Left lung (tissue), 10 donors: ENCODE data around the gene LYST. TPM values are rescaled to one million over a fixed set of nuclear protein-coding genes. Genes with fewer than 3 reads are reported as not detected.

Experiments used
- ATAC-seq: fragments of 200-7000 bp; cut with Tn5 transposase; one replicate; pipeline ENCODE4 v1.9.1; 2020; ENCODE audit warnings: moderate library complexity
- DNase-seq, 4 donors: peaks; one replicate each; pipeline ENCODE4 v3.0.0-alpha.2; 2013 to 2020
- H3K27ac ChIP-seq, 2 donors: fragments of 200-600 bp; sonication (generic) in 1 of 2; one replicate each; pipeline versions ENCODE4 v1.5.0 to v1.8.0; 2020 to 2021
- H3K27me3 ChIP-seq, 2 donors: fragments of 200-600 bp; sonication (generic) in 1 of 2; one replicate each; pipeline versions ENCODE4 v1.5.0 to v1.8.0; 2020 to 2021
- H3K36me3 ChIP-seq, 2 donors: fragments of 200-600 bp; sonication (generic) in 1 of 2; one replicate each; pipeline versions ENCODE4 v1.5.0 to v1.8.0; 2020 to 2021
- H3K4me1 ChIP-seq, 2 donors: fragments of 200-600 bp; one replicate each; pipeline ENCODE4 v1.8.0; 2021
- H3K4me3 ChIP-seq, 2 donors: fragments of 200-600 bp; sonication (generic) in 1 of 2; one replicate each; pipeline versions ENCODE4 v1.5.0 to v1.8.0; 2020 to 2021; ENCODE audit warnings: mild to moderate bottlenecking in 1 of 2
- H3K9me3 ChIP-seq, 2 donors: fragments of 200-600 bp; sonication (generic) in 1 of 2; one replicate each; pipeline versions ENCODE4 v1.5.0 to v1.8.0; 2020 to 2021
- intact Hi-C, 2 donors: fragments of 100-400 bp; cut with DNase I; formaldehyde crosslinking; loops; one replicate each; pipeline versions ENCODE4 v1.11.2 to v1.14.2; 2022
- polyA plus RNA-seq, 6 donors: library from polyadenylated mRNA; unstranded; fragments of 120-200 nt; gene quantifications; one replicate each; pipeline ENCODE4 v1.2.1, GENCODE V29; 2013; ENCODE audit not compliant: insufficient read length in 6 of 6
- total RNA-seq, 2 donors: library from RNA; stranded (reverse); fragmentation: NEBNext Ultra II Directional; extraction: Animal tissue kit (Norgen Biotek cat#: 25700); gene quantifications; one replicate each; pipeline ENCODE4 v1.2.1, GENCODE V29; 2021
- TF ChIP-seq, protein P1 (sequence below), 2 donors: fragments of 200-600 bp; sonication (generic) in 1 of 2; IDR thresholded peaks; one replicate each; pipeline versions ENCODE4 v1.5.0 to v1.8.0; 2021; ENCODE audit warnings: antibody characterized with exemption in 2 of 2
- donor health status: DM: no; HTN: yes; CAD: no.
- donor health status: DM: no; HTN: no; CAD: no.

The LYST gene
- total and polyA plus RNA-seq, 8 donors: 10.3 to 64.9 (median 13.0) TPM

DNA sequence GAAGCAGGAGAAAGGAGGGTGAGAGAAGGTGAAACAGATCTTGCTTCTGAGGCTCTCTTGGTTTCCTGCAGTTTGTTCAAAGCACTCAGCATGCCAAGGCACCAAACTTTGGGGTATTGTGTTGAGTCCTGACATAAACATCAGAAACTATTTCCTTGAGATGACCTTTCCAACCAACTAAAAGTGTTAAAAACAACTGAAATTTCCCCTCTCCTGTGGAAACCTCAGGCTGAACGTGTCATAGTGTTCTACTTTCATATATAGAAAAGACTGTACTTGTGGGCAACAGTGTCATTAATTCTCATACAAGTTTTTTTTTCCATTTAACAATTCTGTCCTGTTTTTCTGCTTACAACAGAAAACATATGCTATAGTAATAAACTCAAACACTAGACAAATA lies 6.3 kb upstream of the LYST start:
- DNase-seq (no peak), ATAC-seq (no peak)
- intact Hi-C loops: no loop called here
- TF ChIP-seq, protein P1, sequence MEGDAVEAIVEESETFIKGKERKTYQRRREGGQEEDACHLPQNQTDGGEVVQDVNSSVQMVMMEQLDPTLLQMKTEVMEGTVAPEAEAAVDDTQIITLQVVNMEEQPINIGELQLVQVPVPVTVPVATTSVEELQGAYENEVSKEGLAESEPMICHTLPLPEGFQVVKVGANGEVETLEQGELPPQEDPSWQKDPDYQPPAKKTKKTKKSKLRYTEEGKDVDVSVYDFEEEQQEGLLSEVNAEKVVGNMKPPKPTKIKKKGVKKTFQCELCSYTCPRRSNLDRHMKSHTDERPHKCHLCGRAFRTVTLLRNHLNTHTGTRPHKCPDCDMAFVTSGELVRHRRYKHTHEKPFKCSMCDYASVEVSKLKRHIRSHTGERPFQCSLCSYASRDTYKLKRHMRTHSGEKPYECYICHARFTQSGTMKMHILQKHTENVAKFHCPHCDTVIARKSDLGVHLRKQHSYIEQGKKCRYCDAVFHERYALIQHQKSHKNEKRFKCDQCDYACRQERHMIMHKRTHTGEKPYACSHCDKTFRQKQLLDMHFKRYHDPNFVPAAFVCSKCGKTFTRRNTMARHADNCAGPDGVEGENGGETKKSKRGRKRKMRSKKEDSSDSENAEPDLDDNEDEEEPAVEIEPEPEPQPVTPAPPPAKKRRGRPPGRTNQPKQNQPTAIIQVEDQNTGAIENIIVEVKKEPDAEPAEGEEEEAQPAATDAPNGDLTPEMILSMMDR (IDR thresholded peaks at IDR 0.05): no peak
- H3K9me3 ChIP-seq: no peaks in the 10 kb centered on the region
- H3K4me3 ChIP-seq: no peak overlapping the region
- H3K27me3 ChIP-seq: no peaks in the 10 kb centered on the region
- H3K4me1 ChIP-seq: peaks cover 0 to 30% of the 10 kb centered on the region in 2 donors
- no peak overlapping the region for H3K27ac ChIP-seq
- H3K36me3 ChIP-seq: no peaks in the 10 kb centered on the region

DNA sequence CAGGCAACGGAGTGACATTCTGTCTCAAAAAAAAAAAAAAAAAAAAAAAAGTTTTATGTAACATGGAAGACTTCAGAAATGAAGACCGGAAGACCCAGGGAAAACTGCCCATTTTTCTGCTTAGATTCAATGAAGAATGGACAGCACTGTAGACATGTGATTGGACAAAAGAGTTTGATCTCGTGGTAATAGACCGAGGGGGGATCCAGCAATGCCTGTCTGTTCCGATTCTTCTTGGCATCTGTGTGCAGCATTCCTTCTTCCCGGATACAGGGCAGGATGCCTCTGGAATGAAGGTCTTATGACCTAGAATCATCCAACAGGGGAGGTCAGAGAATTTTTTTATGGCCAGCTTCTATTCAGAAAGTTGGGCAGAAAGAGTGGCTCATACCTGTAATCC lies 5.6 kb upstream of the LYST start:
- H3K4me1 ChIP-seq: peaks cover 0 to 35% of the 10 kb centered on the region in 2 donors
- TF ChIP-seq, protein P1 (IDR thresholded peaks at IDR 0.05): no peak
- intact Hi-C loops: no loop called here

DNA sequence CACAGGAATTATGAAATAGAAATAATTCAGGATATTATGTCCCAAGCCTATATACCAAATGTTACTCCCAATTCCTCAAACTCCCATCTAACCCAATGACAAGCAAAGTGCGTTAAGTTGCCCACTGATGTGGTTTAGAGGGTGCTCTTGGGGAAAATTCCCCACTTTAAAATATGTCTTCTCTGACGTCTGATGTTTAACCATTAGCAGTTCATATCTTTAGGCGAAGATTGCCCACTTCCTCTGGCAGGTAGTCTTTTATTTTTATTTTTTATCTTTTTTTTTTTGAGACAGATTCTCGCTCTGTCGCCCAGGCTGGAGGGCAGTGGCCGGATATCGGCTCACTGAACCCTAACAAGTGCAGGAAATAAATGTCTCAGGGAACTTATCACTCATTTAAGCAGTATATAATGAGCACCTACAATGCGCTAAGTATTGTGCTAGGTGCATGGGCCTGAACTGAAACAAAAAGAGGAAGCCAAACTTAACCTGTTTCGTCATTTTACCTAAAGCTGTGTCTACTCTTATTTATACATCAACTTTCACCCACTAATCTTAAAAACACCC lies 1.3 kb upstream of the LYST start:
- Histone ChIP-seq H3K27ac (peak overlapping the region; percentile 97 to 99), H3K4me1 (peaks cover 10 to 40% of the 10 kb centered on the region in 2 donors), H3K9me3 (no peaks in the 10 kb centered on the region), H3K4me3 (peak overlapping the region in 1 of 2 donors; percentile 90), H3K36me3 (no peaks in the 10 kb centered on the region), H3K27me3 (no peaks in the 10 kb centered on the region)
- ATAC-seq (no peak), DNase-seq (no peak)
- intact Hi-C loops: loop anchor here in 1 of 2 donors (10.0 kb wide), 1 partner anchor 77 kb away; no protein-coding TSS in a partner anchor
- TF ChIP-seq, protein P1 (IDR thresholded peaks at IDR 0.05): no peak

More for the DNA sequence above, 5.6 kb upstream of the LYST start:
- no peaks in the 10 kb centered on the region for H3K27me3 ChIP-seq
- DNase-seq (no peak), ATAC-seq (no peak)
- no peak overlapping the region for H3K4me3 ChIP-seq
- H3K36me3 ChIP-seq: no peaks in the 10 kb centered on the region
- no peaks in the 10 kb centered on the region for H3K9me3 ChIP-seq
- H3K27ac ChIP-seq: no peak overlapping the region

DNA sequence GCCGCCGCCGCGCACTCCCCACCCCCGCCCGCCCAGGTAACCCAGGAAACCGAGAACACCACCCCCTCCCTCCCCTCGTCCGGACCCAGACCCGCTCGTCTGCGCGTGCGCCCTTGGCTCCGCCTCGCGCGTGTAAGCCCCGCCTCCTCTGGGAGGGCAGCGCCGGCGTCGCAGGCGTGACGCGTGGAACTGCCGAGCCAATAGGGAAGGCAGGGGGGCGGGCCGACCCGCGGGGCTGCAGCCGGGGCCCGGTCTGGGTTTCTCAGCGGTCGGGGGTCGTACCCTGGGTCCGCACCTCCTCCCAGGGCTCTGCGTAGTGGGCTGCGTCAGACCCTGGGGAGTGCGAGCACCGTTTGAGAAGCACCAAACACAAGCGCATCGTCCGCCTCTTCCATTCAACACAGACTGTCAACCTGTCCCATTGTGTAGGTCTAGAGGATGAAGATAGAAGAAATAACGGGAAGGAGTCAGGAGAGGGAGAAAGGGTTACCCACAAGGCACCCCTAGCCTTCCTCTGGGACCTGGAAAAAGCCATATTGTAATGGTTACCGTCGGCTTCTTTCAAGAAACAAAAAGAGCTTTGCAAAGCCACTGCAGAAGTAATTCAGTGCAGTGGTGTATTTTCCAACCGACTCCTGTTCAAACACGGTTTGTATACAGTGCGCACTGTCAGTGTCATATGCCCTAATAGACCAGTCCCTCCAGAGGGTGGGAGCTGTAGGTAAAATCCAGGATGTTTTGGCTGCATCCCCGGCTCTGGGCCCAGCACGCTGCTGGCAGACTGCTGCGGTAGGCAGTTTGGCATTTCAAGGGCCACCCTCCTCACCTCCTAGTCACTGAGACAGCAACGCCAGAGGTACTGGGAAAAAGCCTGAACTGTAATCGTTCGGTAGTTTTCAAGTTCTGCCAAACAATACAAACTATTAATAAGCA lies 473 bp upstream of the LYST start:
- intact Hi-C loops: loop anchor here in 1 of 2 donors (10.0 kb wide), 1 partner anchor 78 kb away; no protein-coding TSS in a partner anchor

More for the DNA sequence above, 473 bp upstream of the LYST start:
- Histone ChIP-seq H3K36me3 (no peaks in the 10 kb centered on the region), H3K27ac (peak overlapping the region; percentile 97 to 99), H3K27me3 (no peaks in the 10 kb centered on the region), H3K9me3 (no peaks in the 10 kb centered on the region), H3K4me1 (peaks cover 10 to 48% of the 10 kb centered on the region in 2 donors), H3K4me3 (peak overlapping the region; percentile 90 to 96)
- ATAC-seq (peak; percentile 96), DNase-seq (peak; percentile 95 to 99 (median 98))
- TF ChIP-seq, protein P1 (IDR thresholded peaks at IDR 0.05): no peak
